Measurements from ENCODE around the gene CD38.

DNA sequence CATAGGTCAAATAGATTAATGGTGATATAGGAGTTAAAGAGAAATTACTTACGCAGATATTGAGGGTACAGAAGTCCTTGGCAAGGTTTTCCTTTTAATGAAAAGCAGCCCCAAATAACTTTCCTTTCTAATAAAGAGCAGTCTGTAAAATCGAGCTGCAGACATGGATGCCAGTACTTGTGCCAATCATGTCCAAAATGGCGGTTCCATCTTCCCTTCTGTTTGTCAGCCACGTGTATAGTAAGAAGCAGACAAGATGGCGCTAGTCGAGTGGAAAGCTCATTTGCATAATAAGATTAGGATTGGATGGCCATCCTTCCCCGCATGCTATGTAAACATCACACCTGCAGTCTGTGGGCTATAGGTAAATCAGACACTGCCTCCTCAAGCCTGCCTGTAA lies 92.0 kb downstream of the CD38 start:
- TF ChIP-seq CTCF (IDR thresholded peaks at IDR 0.05) = no peak
- no peak for TF ChIP-seq POLR2A (IDR thresholded peaks at IDR 0.05)
